ENCODE data around the gene NCOR2.

NCOR2 gene

DNA sequence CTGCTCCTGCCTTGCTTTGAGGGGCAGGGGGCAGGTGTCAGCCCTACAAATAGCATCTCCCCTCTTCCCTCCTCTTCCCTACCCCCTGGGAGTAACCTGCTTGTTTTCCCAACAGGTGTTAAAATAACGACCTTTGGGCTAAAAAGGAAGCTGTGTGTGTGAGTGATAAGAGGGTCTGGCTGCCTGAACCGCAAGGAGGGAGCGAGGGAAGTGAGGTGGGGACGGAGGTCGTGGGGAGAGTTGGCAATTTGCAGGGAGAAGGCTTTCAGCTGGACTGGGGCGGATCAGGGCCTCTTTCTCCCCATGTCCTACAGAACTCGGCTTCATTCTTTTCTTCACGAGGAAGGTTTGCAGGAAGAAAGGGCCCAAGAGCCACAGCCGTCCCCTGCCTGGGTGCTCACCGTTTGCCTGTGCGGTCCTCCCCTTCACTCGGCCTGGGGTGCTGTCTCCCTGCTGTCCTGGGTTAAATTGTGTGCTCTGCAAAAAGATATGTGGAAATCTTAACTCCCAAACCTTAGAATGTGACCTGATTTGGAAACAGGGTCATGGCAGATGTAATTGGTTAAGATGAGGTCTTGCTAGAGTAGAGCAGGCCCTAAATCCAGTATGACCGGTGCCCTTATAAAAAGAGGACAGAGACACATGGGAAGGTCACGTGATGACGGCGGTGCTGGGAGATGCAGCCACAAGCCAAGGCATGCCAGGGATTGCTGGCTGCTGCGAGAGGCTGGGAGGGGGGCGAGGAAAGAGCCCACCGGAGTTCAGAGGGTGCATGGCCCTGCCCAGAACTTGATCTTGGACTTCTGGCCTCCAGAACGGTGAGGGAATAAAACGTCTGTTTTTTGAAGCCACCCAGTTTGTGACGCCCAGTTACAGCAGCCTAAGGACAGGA, 38.7 kb upstream of the NCOR2 start:
- Mint-ChIP-seq H3K27me3 (peaks cover 11% of the 10 kb centered on the region), H3K36me3 (ENCODE audit: low read depth) (no peaks in the 10 kb centered on the region), H3K4me1 (ENCODE audit: low read depth) (peaks cover 23% of the 10 kb centered on the region), H3K27ac (no peak overlapping the region), H3K4me3 (no peak overlapping the region), H3K9me3 (no peaks in the 10 kb centered on the region)

DNA sequence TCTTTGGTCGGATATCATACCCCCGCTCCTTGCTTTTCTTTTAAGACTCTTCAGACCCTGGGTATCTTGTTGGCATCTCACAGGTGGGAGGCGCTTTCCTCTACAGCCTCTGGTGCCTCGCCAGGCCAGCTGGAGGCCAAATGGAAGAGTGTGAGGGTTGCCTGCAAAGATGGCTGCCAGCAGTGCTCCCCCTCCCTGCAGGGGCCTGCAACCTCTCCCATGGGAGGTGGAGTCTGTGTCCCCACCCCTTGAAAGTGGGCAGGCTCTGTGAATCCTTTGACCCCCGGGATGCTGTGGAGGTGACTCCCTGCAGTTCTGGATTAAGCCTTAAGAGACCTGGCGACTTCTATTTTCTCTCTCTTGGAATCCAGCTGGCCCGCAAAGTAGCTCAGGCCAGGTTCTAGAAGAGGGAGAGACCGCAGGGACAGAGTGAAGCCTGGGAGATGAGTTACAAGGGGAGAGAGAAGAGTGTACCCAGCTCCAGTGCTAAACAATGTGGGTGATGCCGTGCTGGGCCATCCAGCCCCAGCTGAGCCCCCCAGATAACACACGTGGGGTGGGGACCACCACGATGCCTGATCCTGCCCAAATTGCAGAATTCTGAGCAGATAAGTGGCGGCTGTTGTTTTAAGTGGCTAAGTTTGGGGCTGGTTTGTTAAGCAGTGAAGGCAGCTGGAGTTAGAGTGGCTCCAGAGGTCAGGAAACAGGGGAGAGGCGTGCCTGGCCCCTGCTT, 37.9 kb upstream of the NCOR2 start:
- Mint-ChIP-seq H3K36me3 (ENCODE audit: low read depth) (no peaks in the 10 kb centered on the region), H3K4me3 (no peak overlapping the region), H3K27ac (no peak overlapping the region), H3K27me3 (peaks cover 11% of the 10 kb centered on the region), H3K9me3 (no peaks in the 10 kb centered on the region), H3K4me1 (ENCODE audit: low read depth) (peaks cover 23% of the 10 kb centered on the region)

DNA sequence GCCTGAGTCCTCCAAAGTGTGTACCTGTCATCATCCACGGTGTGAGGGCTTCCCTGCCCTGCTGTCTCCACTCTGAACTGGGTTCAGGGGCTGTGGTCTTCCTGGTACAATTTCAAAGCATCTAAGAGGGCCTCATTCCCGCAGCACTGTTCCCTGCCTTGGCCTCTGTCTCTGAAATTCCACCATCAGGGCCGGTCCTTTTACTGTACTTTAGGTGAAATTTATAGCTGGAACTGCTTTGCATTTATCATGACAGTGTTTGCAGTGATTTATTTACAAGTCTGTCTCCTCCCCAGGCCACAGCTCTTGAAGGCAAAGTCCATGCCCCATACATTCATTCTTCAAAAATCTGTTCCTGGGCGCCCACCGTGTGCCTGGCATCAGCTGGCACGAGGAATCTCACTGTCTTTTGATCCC, 36.9 kb upstream of the NCOR2 start:
- Mint-ChIP-seq H3K4me3 (no peak overlapping the region), H3K4me1 (ENCODE audit: low read depth) (peaks cover 17% of the 10 kb centered on the region), H3K27me3 (peaks cover 11% of the 10 kb centered on the region), H3K36me3 (ENCODE audit: low read depth) (no peaks in the 10 kb centered on the region), H3K27ac (no peak overlapping the region), H3K9me3 (no peaks in the 10 kb centered on the region)

DNA sequence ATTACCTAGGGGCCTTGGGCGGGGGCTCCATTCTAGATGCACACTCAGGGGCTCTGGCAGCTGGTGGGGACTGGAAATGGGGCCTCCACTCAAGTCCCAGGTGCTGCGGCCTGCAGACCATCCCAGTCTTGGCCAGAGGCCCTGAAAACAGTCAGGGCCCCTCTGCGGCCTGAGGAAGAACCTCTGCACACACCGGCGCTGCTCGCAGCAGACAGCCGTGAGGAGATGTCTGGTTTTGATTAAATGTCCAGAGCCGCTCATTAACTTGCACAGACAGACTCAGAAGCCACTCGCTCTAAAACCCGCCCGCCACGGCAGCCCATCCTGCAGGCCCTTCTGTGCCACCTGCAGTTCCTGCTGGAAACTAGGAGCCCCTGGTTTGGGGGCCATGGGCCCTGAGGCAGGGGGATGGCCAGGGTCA, 36.4 kb upstream of the NCOR2 start:
- Mint-ChIP-seq H3K4me1 (ENCODE audit: low read depth) (peaks cover 13% of the 10 kb centered on the region), H3K36me3 (ENCODE audit: low read depth) (no peaks in the 10 kb centered on the region), H3K27ac (no peak overlapping the region), H3K27me3 (peaks cover 10% of the 10 kb centered on the region), H3K4me3 (no peak overlapping the region), H3K9me3 (no peaks in the 10 kb centered on the region)

DNA sequence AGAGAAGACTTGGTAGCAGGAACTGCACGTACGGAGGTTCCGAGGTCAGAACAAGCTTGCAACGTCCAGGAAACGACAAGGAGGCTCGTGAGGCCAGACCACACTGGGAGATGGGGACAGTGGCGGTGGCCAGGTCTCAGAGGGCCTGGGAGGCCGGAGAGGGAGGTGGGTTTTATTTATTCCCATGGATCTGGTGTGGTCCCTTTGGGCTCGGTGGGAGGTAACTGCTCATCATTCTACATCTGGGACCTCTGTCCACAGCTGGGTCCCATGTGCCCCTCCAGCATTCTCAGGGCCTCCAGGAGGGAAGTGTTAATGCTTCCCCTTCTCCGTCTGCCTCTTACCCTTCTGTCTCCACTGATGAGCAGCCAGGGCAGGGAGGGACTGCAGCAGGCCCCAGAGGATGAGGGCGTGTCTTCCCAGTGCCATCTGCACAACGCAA, 35.7 kb upstream of the NCOR2 start:
- Mint-ChIP-seq H3K4me1 (ENCODE audit: low read depth) (peaks cover 5% of the 10 kb centered on the region), H3K27me3 (peaks cover 3% of the 10 kb centered on the region), H3K27ac (no peak overlapping the region), H3K9me3 (no peaks in the 10 kb centered on the region), H3K36me3 (ENCODE audit: low read depth) (no peaks in the 10 kb centered on the region), H3K4me3 (no peak overlapping the region)

DNA sequence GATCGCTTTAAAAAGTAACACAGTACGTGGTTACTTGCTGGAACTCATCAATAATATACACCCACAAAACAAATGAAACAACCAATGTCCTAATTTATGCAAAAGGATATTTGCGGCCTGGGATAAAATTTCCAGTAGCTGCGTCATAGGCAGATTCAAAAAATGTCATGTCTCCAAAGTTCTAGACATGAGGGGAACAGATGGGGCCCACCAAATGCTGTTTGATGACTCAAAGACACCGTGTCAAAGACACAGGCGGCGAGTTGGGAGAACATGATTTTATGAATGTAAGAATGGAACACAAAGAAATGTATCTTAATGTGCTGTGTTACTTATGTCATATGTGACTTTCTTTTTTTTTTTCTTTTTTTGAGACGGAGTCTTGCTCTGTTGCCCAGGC, 34.3 kb upstream of the NCOR2 start:
- Mint-ChIP-seq H3K4me3 (no peak overlapping the region), H3K27ac (no peak overlapping the region), H3K27me3 (no peaks in the 10 kb centered on the region), H3K4me1 (ENCODE audit: low read depth) (no peaks in the 10 kb centered on the region), H3K9me3 (no peaks in the 10 kb centered on the region), H3K36me3 (ENCODE audit: low read depth) (no peaks in the 10 kb centered on the region)

DNA sequence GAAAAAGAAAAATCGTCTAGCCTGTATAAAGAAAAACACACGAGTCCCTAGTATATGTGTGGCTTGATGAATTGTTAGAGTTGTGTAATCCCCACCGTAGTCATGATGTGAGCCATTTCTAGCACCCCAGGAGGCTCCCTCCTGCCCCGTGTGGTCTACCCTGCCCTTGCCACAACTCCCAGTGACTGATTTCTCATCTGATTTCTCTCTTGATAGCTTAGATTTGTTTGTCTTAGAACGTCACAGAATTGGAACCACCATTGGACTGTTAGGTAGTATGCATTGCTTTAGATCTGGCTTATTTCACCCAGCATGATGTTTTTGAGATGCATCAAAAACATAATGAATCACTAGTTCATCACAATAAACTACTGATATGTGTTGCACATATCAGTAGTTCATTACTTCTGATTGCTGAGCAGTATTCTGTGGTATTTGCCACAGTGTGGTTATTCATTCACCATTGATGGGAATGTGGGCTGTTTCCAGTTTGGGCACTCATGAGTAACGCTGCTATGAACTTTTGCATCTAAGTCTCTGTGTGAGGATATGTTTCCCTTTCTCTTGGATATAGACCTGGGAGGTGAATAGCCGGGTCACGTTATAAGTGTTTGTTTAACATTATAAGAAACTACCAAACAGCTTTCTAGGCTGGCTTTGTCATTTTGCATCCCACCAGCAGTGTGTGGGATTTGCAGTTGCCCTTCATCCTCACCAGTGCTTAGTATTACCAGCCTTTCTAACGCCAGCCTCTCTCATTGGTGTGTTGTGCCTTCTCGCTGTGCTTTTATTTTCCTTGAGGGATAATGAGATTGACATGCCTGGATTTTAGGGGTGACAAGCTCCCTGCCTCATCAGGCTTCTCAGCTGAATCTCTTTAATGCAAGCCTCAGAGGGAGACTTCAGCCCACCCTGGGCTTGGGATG, 31.9 kb upstream of the NCOR2 start:
- Mint-ChIP-seq H3K27me3 (peaks cover 4% of the 10 kb centered on the region), H3K36me3 (ENCODE audit: low read depth) (no peaks in the 10 kb centered on the region), H3K27ac (no peak overlapping the region), H3K9me3 (no peaks in the 10 kb centered on the region), H3K4me3 (no peak overlapping the region), H3K4me1 (ENCODE audit: low read depth) (no peaks in the 10 kb centered on the region)

DNA sequence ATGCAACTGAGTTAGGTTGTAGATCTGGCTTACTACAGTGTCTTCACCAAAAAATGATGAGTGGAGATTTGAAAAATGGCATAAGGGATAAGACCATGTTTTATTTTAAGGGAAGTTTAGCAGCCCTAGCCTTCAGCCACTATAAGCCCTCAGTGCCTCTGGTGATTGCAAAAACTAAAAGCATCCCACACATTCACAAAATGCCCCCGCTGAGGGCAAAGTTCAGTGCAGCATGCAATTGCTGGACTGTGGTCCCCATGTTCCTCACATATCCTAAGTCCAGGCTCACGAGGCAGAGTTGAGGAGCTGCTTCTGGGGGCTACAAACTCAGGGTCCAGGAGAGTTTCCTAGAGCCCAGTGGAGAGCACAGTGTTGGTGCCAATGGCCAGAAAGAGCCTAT, 29.6 kb upstream of the NCOR2 start:
- H3K4me3 Mint-ChIP-seq, result no peak overlapping the region

DNA sequence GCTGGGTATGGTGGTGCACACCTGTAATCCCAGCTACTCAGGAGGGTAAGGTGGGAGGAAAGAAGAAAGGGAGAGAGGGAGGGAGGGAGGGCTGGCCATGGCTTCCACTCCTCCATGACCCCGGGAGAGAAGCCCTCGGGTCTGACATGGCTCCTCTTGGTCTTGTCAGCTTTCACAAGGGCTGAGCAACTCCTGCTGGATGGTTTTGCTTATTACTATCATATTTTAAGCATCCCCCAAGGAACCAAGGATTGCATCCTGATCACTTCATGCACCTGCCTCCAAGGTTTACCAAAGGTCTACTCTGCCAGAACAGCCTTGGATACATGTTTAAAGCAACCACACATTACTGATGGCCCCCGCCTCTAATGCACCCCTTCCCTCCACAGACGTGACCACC, 28.0 kb upstream of the NCOR2 start:
- Mint-ChIP-seq H3K4me1 (ENCODE audit: low read depth) (peaks cover 20% of the 10 kb centered on the region), H3K27me3 (peaks cover 17% of the 10 kb centered on the region), H3K9me3 (peaks cover 4% of the 10 kb centered on the region), H3K36me3 (ENCODE audit: low read depth) (no peaks in the 10 kb centered on the region), H3K27ac (no peak overlapping the region), H3K4me3 (no peak overlapping the region)

More for the DNA sequence above, 29.6 kb upstream of the NCOR2 start:
- H3K9me3 Mint-ChIP-seq, result no peaks in the 10 kb centered on the region
- no peak overlapping the region for H3K27ac Mint-ChIP-seq
- H3K36me3 Mint-ChIP-seq (ENCODE audit: low read depth), result no peaks in the 10 kb centered on the region
- H3K27me3 Mint-ChIP-seq, result peaks cover 10% of the 10 kb centered on the region
- H3K4me1 Mint-ChIP-seq (ENCODE audit: low read depth), result peaks cover 15% of the 10 kb centered on the region

DNA sequence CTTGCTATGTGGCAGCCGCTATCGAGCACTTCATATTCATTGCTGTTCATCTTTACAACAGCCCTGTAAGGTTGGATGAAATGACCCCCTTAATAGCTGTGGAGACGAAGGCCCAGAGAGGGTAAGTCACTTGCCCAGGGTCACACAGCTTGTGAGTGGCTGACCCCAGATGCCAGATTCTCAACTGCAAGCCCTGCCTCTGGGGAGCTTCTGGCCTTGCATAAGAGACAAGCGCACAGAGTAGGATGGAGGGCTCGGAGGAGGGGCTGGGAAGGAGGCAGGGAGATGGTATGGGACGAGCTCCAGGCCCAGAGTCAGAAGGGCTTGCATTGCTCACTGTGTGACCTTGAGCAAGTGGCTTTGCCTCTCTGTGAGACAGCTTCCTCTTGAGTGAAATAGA, 27.4 kb upstream of the NCOR2 start:
- Mint-ChIP-seq H3K36me3 (ENCODE audit: low read depth) (no peaks in the 10 kb centered on the region), H3K4me1 (ENCODE audit: low read depth) (peaks cover 26% of the 10 kb centered on the region), H3K27ac (no peak overlapping the region), H3K9me3 (peaks cover 4% of the 10 kb centered on the region), H3K4me3 (no peak overlapping the region), H3K27me3 (peaks cover 22% of the 10 kb centered on the region)

DNA sequence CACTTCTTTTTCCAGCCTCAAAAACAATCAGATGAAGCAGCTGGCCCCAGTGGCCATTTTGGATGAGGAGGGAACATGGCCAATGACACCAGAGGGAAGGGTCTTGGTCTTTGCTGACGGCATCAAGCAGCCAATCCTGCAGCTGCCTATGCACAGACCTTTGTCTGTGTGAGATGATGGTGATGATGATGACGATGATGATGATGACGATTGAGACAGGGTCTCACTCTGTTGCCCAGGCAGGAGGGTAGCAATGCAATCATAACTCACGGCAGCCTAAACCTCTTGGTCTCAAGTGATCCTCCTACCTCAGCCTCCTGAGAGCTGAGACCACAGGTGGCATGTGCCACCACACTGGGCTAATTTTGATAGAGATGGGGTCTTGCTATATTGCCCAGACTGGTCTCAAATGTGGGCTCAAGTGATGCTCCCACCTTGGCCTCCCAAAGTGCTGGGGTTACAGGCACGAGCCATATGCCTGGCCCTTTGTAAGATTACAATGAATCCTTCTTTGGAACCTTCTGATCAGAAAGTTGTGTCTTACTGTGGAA, 26.5 kb upstream of the NCOR2 start:
- no peak overlapping the region for H3K27ac Mint-ChIP-seq
- H3K9me3 Mint-ChIP-seq, result peaks cover 4% of the 10 kb centered on the region
- peaks cover 35% of the 10 kb centered on the region for H3K4me1 Mint-ChIP-seq (ENCODE audit: low read depth)
- H3K27me3 Mint-ChIP-seq, result peaks cover 22% of the 10 kb centered on the region
- no peaks in the 10 kb centered on the region for H3K36me3 Mint-ChIP-seq (ENCODE audit: low read depth)
- no peak overlapping the region for H3K4me3 Mint-ChIP-seq

DNA sequence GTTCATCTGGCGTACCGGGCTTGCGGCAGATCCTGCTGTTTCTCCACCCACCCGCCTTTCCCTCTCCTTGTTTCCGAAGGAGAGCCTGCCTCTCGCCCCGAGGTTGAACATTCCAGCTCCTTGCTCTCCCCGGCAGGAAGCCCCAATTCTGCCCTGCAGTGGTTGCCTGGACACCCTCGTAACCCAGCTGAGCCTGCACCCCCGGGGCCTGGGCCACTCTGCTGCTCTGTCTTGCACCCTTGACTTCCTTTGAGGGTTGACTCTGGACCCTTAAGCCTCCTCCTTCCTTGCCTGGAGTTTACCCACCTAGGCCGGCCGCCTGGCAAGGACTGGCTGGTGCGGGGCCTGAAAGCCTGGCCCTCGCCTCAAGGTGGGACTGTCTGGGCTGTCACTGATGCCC, 25.8 kb upstream of the NCOR2 start:
- H3K27me3 Mint-ChIP-seq, result peaks cover 22% of the 10 kb centered on the region
- no peak overlapping the region for H3K4me3 Mint-ChIP-seq
- no peaks in the 10 kb centered on the region for H3K36me3 Mint-ChIP-seq (ENCODE audit: low read depth)
- H3K27ac Mint-ChIP-seq, result no peak overlapping the region
- H3K9me3 Mint-ChIP-seq, result peaks cover 4% of the 10 kb centered on the region
- peaks cover 43% of the 10 kb centered on the region for H3K4me1 Mint-ChIP-seq (ENCODE audit: low read depth)

DNA sequence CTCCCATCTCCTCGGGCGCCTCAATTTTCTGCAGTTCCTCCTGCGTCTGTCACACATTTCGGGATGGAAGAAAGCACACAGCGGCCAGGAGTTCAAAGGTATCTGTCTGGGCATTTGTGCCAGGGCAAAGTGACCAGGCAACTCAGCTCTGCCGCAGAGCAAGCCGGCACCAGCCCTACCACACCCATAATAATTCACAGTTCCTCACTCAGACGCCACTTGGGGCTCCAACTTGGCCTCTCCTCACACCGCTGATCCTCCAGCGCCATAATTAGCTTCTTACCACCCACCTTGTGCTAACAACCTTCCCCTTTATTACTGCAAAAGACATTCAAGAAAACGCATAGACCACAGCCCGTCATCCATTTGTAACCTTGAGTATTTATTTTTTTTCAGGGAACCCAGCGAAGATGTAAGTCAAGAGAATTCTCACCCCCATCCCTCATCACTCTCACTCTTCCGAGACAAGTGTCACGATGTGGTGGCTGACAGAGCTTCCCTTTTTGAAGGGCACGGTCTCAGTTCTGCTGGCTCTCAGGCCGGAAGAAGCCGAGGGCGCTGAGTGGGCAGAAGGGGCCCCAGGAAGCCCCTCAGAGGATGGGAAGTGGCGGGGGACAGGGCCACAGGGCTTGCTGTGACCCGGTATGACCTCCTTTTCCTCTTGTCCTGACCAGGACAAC, 25.2 kb upstream of the NCOR2 start:
- Mint-ChIP-seq H3K27me3 (peaks cover 22% of the 10 kb centered on the region), H3K4me1 (ENCODE audit: low read depth) (peaks cover 45% of the 10 kb centered on the region), H3K36me3 (ENCODE audit: low read depth) (no peaks in the 10 kb centered on the region), H3K27ac (peak overlapping the region; percentile 79), H3K4me3 (peak overlapping the region; percentile 58), H3K9me3 (peaks cover 4% of the 10 kb centered on the region)

DNA sequence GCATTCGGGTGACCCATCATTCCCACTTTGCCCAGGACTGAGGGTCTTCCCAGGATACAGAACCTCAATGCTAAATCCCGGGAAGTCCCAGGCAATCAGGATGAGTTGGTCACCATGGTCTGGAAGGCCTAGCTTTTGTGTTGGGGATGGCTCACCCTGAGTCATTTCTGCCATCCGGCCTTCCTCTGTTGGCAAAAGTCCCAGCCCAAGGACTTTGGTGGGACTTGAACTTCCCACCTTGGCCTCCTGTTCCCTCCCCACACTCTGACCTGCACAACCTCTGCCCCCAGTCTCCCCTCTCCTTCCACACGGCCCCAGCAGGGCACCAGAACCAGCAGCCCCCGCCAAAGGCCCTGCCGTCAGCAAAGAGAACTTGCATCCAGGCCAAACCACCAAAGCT, 24.6 kb upstream of the NCOR2 start:
- Mint-ChIP-seq H3K27ac (peak overlapping the region; percentile 79), H3K9me3 (peaks cover 4% of the 10 kb centered on the region), H3K36me3 (ENCODE audit: low read depth) (no peaks in the 10 kb centered on the region), H3K4me1 (ENCODE audit: low read depth) (peaks cover 45% of the 10 kb centered on the region), H3K27me3 (peaks cover 22% of the 10 kb centered on the region), H3K4me3 (no peak overlapping the region)

Measured in stimulated activated naive CD8-positive, alpha-beta T cell treated with anti-CD3 and anti-CD28 coated beads, Interleukin-15, Interleukin-2, amounts not matched to agents 100 ng/mL and 50 ng/mL, for 24 hours (primary cell).